Measurements from ENCODE around the gene PROSER2. TPM values are rescaled to one million over a fixed set of nuclear protein-coding genes. Genes with fewer than 3 reads are reported as not detected.

The PROSER2 gene
- total and polyA plus RNA-seq, 9 of the 15 experiments (the other 6 are each of a cell fraction or from before 2014, with no cell fraction given) = 0.62 to 14.8 (median 2.9) TPM

- H3K9me1 ChIP-seq (ENCODE audit: control insufficient read depth, insufficient read depth, low read length) = no peaks in the 10 kb centered on the region
- H3K79me2 ChIP-seq (ENCODE audit: control insufficient read depth, insufficient read depth, low read length) = no peaks in the 10 kb centered on the region
- H3K27me3 ChIP-seq (ENCODE audit: control insufficient read depth in 2 of 2, insufficient read depth in 2 of 2, low read length in 2 of 2) = no peaks in the 10 kb centered on the region
- H3K9ac ChIP-seq (ENCODE audit: insufficient read depth in 1 of 2, low read depth in 2 of 2, low read length in 2 of 2) = no peak overlapping the region
- ATAC-seq (no peak), DNase-seq (ENCODE audit: extremely low read depth in 1 of 4, low spot score in 3 of 4) (no peak), FAIRE-seq (no peak)
- in situ Hi-C loops (cut with MboI) = no loop called here
- CTCF ChIA-PET (ENCODE audit: low intra/inter-chr PET ratio) = no interaction called here
- H2AFZ ChIP-seq (ENCODE audit: low read depth, low read length) = no peak overlapping the region
- H3K9me3 ChIP-seq (replicated peaks; ENCODE audit: control insufficient read depth, insufficient read depth, low read depth, low read length) = no peaks in the 10 kb centered on the region
- no peak overlapping the region for H3K27ac ChIP-seq (ENCODE audit: extremely low read depth, low read depth, low read length)
- intact Hi-C loops (cut with micrococcal nuclease) = no loop called here
- TF ChIP-seq, protein P1, sequence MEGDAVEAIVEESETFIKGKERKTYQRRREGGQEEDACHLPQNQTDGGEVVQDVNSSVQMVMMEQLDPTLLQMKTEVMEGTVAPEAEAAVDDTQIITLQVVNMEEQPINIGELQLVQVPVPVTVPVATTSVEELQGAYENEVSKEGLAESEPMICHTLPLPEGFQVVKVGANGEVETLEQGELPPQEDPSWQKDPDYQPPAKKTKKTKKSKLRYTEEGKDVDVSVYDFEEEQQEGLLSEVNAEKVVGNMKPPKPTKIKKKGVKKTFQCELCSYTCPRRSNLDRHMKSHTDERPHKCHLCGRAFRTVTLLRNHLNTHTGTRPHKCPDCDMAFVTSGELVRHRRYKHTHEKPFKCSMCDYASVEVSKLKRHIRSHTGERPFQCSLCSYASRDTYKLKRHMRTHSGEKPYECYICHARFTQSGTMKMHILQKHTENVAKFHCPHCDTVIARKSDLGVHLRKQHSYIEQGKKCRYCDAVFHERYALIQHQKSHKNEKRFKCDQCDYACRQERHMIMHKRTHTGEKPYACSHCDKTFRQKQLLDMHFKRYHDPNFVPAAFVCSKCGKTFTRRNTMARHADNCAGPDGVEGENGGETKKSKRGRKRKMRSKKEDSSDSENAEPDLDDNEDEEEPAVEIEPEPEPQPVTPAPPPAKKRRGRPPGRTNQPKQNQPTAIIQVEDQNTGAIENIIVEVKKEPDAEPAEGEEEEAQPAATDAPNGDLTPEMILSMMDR (IDR thresholded peaks at IDR 0.05 in 2 of 3, conservative IDR thresholded peaks at IDR 0.05 in 1 of 3; ENCODE audit: insufficient read depth in 2 of 3, low read depth in 1 of 3, low read length in 3 of 3) = no peak
- TF ChIP-seq ZNF146 (CRISPR knock-in tag; IDR thresholded peaks at IDR 0.05; ENCODE audit: unreplicated experiment) = no peak
- TF ChIP-seq MCM7 (IDR thresholded peaks at IDR 0.05) = no peak
- no peak for TF ChIP-seq TFAP4 (CRISPR knock-in tag; IDR thresholded peaks at IDR 0.05; ENCODE audit: borderline replicate concordance)
- TF ChIP-seq CTBP1 (IDR thresholded peaks at IDR 0.05; ENCODE audit: borderline replicate concordance) = no peak
- TF ChIP-seq ZNF239 (CRISPR knock-in tag; IDR thresholded peaks at IDR 0.05) = no peak
- TF ChIP-seq MAFF (IDR thresholded peaks at IDR 0.05; ENCODE audit: low read length) = no peak
- TF ChIP-seq TBL1XR1 (IDR thresholded peaks at IDR 0.05; ENCODE audit: low read length in 2 of 2) = no peak
- TF ChIP-seq NFE2L1 (tag; IDR thresholded peaks at IDR 0.05; ENCODE audit: borderline replicate concordance, low read depth) = no peak
- H3K4me2 ChIP-seq (ENCODE audit: insufficient read depth, low read length) = no peak overlapping the region
- peaks cover 81% of the 10 kb centered on the region; the same call in 2 of the 3 replicates for H3K36me3 ChIP-seq (ENCODE audit: control insufficient read depth, insufficient read depth, low read length)
- BruUV-seq (replicated peaks) = no TSS peak
- no peak overlapping the region for H3K4me3 ChIP-seq
- peaks cover 5% of the 10 kb centered on the region in 2 experiments; a peak in 3 of 5 replicates for H3K4me1 ChIP-seq (replicated peaks in 1 of 2; ENCODE audit: control insufficient read depth in 2 of 2, insufficient read depth in 2 of 2, low read length in 2 of 2)
- 70% methylated on average over 4 of the region's 6 CpGs for WGBS (ENCODE audit: insufficient coverage, low coverage, missing lambda C conversion rate)
- H4K20me1 ChIP-seq (replicated peaks; ENCODE audit: control insufficient read depth, insufficient read depth, low read length) = no peaks in the 10 kb centered on the region
- POLR2A ChIA-PET = no interaction called here
Observed at GRCh38 chr10:11864727-11865126, 41.6 kb downstream of the PROSER2 start.
